OCI-LY1 (cell line): ENCODE results near the gene PRM1.

ENCODE experiments used
- H2AFZ ChIP-seq: fragments of 200-600 bp; sonication (generic), shearing (Covaris generic); 2 replicates; pipeline ENCODE4 v1.6.0; 2014; ENCODE audit warnings: antibody characterized with exemption, mild to moderate bottlenecking, low read length
- H3F3A ChIP-seq: fragments of 200-600 bp; sonication (generic), shearing (Covaris generic); 2 replicates; pipeline ENCODE4 v1.6.0; 2014; ENCODE audit warnings: mild to moderate bottlenecking, antibody characterized with exemption, low read length, moderate library complexity; ENCODE audit not compliant: insufficient read depth
- H3K27ac ChIP-seq: fragments of 200-600 bp; sonication (generic); 2 replicates; pipeline ENCODE4 v1.5.1; 2014; ENCODE audit warnings: low read length, mixed run types, mild to moderate bottlenecking, low read depth; ENCODE audit not compliant: poor library complexity, severe bottlenecking
- H3K27me3 ChIP-seq: fragments of 200-600 bp; sonication (generic); 2 replicates; pipeline ENCODE4 v1.6.0; 2014; ENCODE audit warnings: antibody characterized with exemption, mild to moderate bottlenecking, low read length, moderate library complexity; ENCODE audit not compliant: insufficient read depth
- H3K36me3 ChIP-seq: fragments of 200-600 bp; sonication (generic); 2 replicates; pipeline ENCODE4 v1.6.1; 2014; ENCODE audit warnings: mild to moderate bottlenecking, antibody characterized with exemption, low read length, moderate library complexity, mixed read lengths; ENCODE audit not compliant: insufficient read depth
- H3K4me1 ChIP-seq: fragments of 200-600 bp; sonication (generic); 2 replicates; pipeline ENCODE4 v1.5.1; 2014; ENCODE audit warnings: mild to moderate bottlenecking, low read length, moderate library complexity; ENCODE audit not compliant: insufficient read depth, severe bottlenecking
- H3K4me2 ChIP-seq: fragments of 200-600 bp; sonication (generic), shearing (Covaris generic); 2 replicates; pipeline ENCODE4 v1.6.1; 2014; ENCODE audit warnings: low read length
- H3K4me3 ChIP-seq: fragments of 200-600 bp; sonication (generic); 2 replicates; pipeline ENCODE4 v1.5.1; 2014; ENCODE audit warnings: low read length, low read depth, mild to moderate bottlenecking, mixed read lengths; ENCODE audit not compliant: poor library complexity, severe bottlenecking
- H3K79me2 ChIP-seq: fragments of 200-600 bp; shearing (Covaris generic); 2 replicates; pipeline ENCODE4 v1.6.1; 2016; ENCODE audit warnings: mixed run types, low read length, mixed read lengths; ENCODE audit not compliant: insufficient read depth
- H3K9ac ChIP-seq: fragments of 200-600 bp; sonication (generic), shearing (Covaris generic); 2 replicates; pipeline ENCODE4 v1.6.1; 2014; ENCODE audit warnings: mild to moderate bottlenecking, low read length, mixed read lengths
- H3K9me2 ChIP-seq: fragments of 200-600 bp; sonication (generic), shearing (Covaris generic); 2 replicates; pipeline ENCODE4 v1.6.1; 2014; ENCODE audit warnings: low read depth, mild to moderate bottlenecking, low read length, mixed read lengths
- H3K9me3 ChIP-seq: fragments of 200-600 bp; shearing (Covaris generic); 2 replicates; pipeline ENCODE4 v1.6.1; 2014; ENCODE audit warnings: low read length, mixed read lengths
- H4K20me1 ChIP-seq: fragments of 200-600 bp; sonication (generic), shearing (Covaris generic); 2 replicates; pipeline ENCODE4 v1.6.0; 2016; ENCODE audit warnings: mild to moderate bottlenecking, low read length; ENCODE audit not compliant: insufficient read depth
- CTCF ChIP-seq: fragments of 200-600 bp; sonication (generic), shearing (Covaris generic); IDR thresholded peaks from 2 replicates; pipeline ENCODE4 v1.5.1; 2017; ENCODE audit warnings: mild to moderate bottlenecking, antibody characterized with exemption, low read length, moderate library complexity, mixed read lengths
- EZH2 ChIP-seq: fragments of 200-600 bp; sonication (generic), shearing (Covaris generic); IDR thresholded peaks from 2 replicates; pipeline ENCODE4 v1.8.0; 2017; ENCODE audit warnings: borderline replicate concordance, mixed run types, mild to moderate bottlenecking, antibody characterized with exemption, low read length, moderate library complexity, mixed read lengths

Gene PRM1

GRCh38 chr16:11323551-11324336, 42.6 kb upstream of the PRM1 start:
- TF ChIP-seq EZH2: no peak
- TF ChIP-seq CTCF: no peak
- no peaks in the 10 kb centered on the region for H3K79me2 ChIP-seq
- peaks cover 18% of the 10 kb centered on the region; the same call in 1 of the 2 replicates for H3K27me3 ChIP-seq
- H4K20me1 ChIP-seq: no peaks in the 10 kb centered on the region
- H3K27ac ChIP-seq: no peak overlapping the region
- no peak overlapping the region for H2AFZ ChIP-seq
- H3K9me3 ChIP-seq: 0 out of 2 replicates have a peak, but pooled peaks cover 6% of the 10 kb centered on the region
- H3K36me3 ChIP-seq: peaks cover 10% of the 10 kb centered on the region; the same call in 1 of the 2 replicates
- H3K9ac ChIP-seq: no peak overlapping the region
- H3F3A ChIP-seq: no peaks in the 10 kb centered on the region
- no peak overlapping the region for H3K4me2 ChIP-seq
- H3K4me1 ChIP-seq: peaks cover 24% of the 10 kb centered on the region
- no peak overlapping the region for H3K4me3 ChIP-seq
- no peaks in the 10 kb centered on the region for H3K9me2 ChIP-seq

- TF ChIP-seq EZH2 (no peak), CTCF (no peak)
- Histone ChIP-seq H3K4me1 (peaks cover 14% of the 10 kb centered on the region), H3K27ac (no peak overlapping the region), H3K27me3 (peaks cover 18% of the 10 kb centered on the region; the same call in 1 of the 2 replicates), H3K36me3 (peaks cover 10% of the 10 kb centered on the region; the same call in 1 of the 2 replicates), H3K9ac (no peak overlapping the region), H3K9me2 (no peaks in the 10 kb centered on the region), H3K4me2 (no peak overlapping the region), H3F3A (no peaks in the 10 kb centered on the region), H3K9me3 (0 out of 2 replicates have a peak, but pooled peaks cover 6% of the 10 kb centered on the region), H4K20me1 (no peaks in the 10 kb centered on the region), H3K79me2 (no peaks in the 10 kb centered on the region), H3K4me3 (no peak overlapping the region), H2AFZ (no peak overlapping the region)
Measured at GRCh38 chr16:11322823-11323222, 41.7 kb upstream of the PRM1 start.

- Histone ChIP-seq H3K27me3 (peaks cover 7% of the 10 kb centered on the region; the same call in 1 of the 2 replicates), H3F3A (no peaks in the 10 kb centered on the region), H3K36me3 (peaks cover 2% of the 10 kb centered on the region; the same call in 1 of the 2 replicates), H3K79me2 (no peaks in the 10 kb centered on the region), H3K4me1 (peaks cover 15% of the 10 kb centered on the region), H2AFZ (no peak overlapping the region), H3K4me2 (no peak overlapping the region), H4K20me1 (no peaks in the 10 kb centered on the region), H3K9me2 (no peaks in the 10 kb centered on the region), H3K9me3 (0 out of 2 replicates have a peak, but pooled peaks cover under 1% of the 10 kb centered on the region), H3K27ac (no peak overlapping the region), H3K4me3 (no peak overlapping the region), H3K9ac (no peak overlapping the region)
- no peak for TF ChIP-seq EZH2
Measured at GRCh38 chr16:11321662-11322061, 40.5 kb upstream of the PRM1 start.
